H1 (cell line): ENCODE measurements around the gene PRPS1. TPM values are rescaled to one million over a fixed set of nuclear protein-coding genes. Genes with fewer than 3 reads are reported as not detected.

Experiments used
- CTCF ChIA-PET: fragments of 300-600 bp; sonication (Branson Sonifier 250); formaldehyde crosslinking; loops from one replicate; lab custom pipeline; 2021; ENCODE audit not compliant: partially characterized antibody; lab: Charles Lee
- POLR2A ChIA-PET: fragments of 300-600 bp; sonication (Branson Sonifier 250); formaldehyde crosslinking; loops from one replicate; lab custom pipeline; 2021; ENCODE audit warnings: inconsistent platforms; ENCODE audit not compliant: partially characterized antibody; lab: Charles Lee
- DNase-seq, 2 experiments: peaks; one replicate each; pipeline versions ENCODE4 v3.0.0 to v3.0.0-alpha.2; 2010 to 2022; ENCODE audit warnings: low spot score in 2 of 2, low read depth in 1 of 2, mixed read lengths in 1 of 2
- FAIRE-seq: peaks from 2 replicates; lab custom pipeline; 2011; peaks lifted over from hg19 to GRCh38; lab: Jason Lieb, UNC
- H2AFZ ChIP-seq: 2 replicates; pipeline ENCODE4 v1.8.1; 2012; ENCODE audit warnings: low read length, inconsistent platforms
- H2AK5ac ChIP-seq: 2 replicates; pipeline ENCODE4 v1.6.1; 2013; ENCODE audit warnings: low read depth, low read length
- H2BK120ac ChIP-seq: replicated peaks from 2 replicates; pipeline ENCODE3; 2013; ENCODE audit warnings: low read depth, low read length, inconsistent platforms
- H2BK12ac ChIP-seq: 2 replicates; pipeline ENCODE4 v1.6.1; 2013; ENCODE audit warnings: low read depth, low read length
- H2BK15ac ChIP-seq: 2 replicates; pipeline ENCODE4 v1.6.1; 2013; ENCODE audit warnings: low read length
- H2BK20ac ChIP-seq: 2 replicates; pipeline ENCODE4 v1.6.1; 2013; ENCODE audit warnings: low read length
- H2BK5ac ChIP-seq: 2 replicates; pipeline ENCODE4 v1.6.1; 2013; ENCODE audit warnings: low read depth, low read length
- H3K14ac ChIP-seq: 2 replicates; pipeline ENCODE4 v1.6.1; 2013; ENCODE audit warnings: inconsistent platforms; ENCODE audit not compliant: insufficient read length
- H3K18ac ChIP-seq: 2 replicates; pipeline ENCODE4 v1.6.1; 2013; ENCODE audit warnings: low read length; ENCODE audit errors: extremely low read depth
- H3K23ac ChIP-seq: 2 replicates; pipeline ENCODE4 v1.6.1; 2013; ENCODE audit warnings: inconsistent platforms; ENCODE audit not compliant: insufficient read length
- H3K23me2 ChIP-seq: 2 replicates; pipeline ENCODE4 v1.6.1; 2013; ENCODE audit warnings: low read depth, low read length
- H3K27ac ChIP-seq: 2 replicates; pipeline ENCODE4 v1.6.1; 2011; ENCODE audit warnings: low read depth, low read length, inconsistent platforms
- H3K27me3 ChIP-seq, 4 experiments: replicated peaks in 1 of 4; 1 replicate in 1 of 4; 2 replicates in 3 of 4; pipeline versions ENCODE4 v1.6.1 to v1.8.1; 2011 to 2013; ENCODE audit warnings: low read length in 3 of 4, mild to moderate bottlenecking in 3 of 4, inconsistent platforms in 2 of 4, mixed read lengths in 2 of 4, moderate library complexity in 1 of 4; ENCODE audit not compliant: control insufficient read depth in 3 of 4, insufficient read depth in 3 of 4; ENCODE audit errors: extremely low read depth in 1 of 4
- H3K36me3 ChIP-seq, 4 experiments: 2 replicates each; pipeline versions ENCODE4 v1.6.1 to v1.8.1; 2011 to 2013; ENCODE audit warnings: mild to moderate bottlenecking in 4 of 4, low read length in 3 of 4, moderate library complexity in 2 of 4, control low read depth in 1 of 4, inconsistent platforms in 1 of 4; ENCODE audit not compliant: insufficient read depth in 4 of 4, control insufficient read depth in 2 of 4
- H3K4ac ChIP-seq: replicated peaks from 2 replicates; pipeline ENCODE3; 2013; ENCODE audit warnings: low read length, low read depth, mixed read lengths, inconsistent platforms; ENCODE audit not compliant: insufficient read length
- H3K4me1 ChIP-seq, 4 experiments: replicated peaks in 1 of 4; 1 replicate in 1 of 4; 2 replicates in 3 of 4; pipeline versions ENCODE4 v1.6.1 to v1.8.1; 2011 to 2013; ENCODE audit warnings: low read length in 3 of 4, inconsistent platforms in 2 of 4, mixed read lengths in 1 of 4; ENCODE audit not compliant: insufficient read depth in 4 of 4, control insufficient read depth in 3 of 4
- H3K4me2 ChIP-seq, 2 experiments: 2 replicates each; pipeline versions ENCODE4 v1.6.1 to v1.8.1; 2011 to 2013; ENCODE audit warnings: low read depth in 2 of 2, low read length in 2 of 2, control low read depth in 1 of 2, inconsistent platforms in 1 of 2, mild to moderate bottlenecking in 1 of 2; ENCODE audit not compliant: insufficient read depth in 1 of 2
- H3K4me3 ChIP-seq, 4 experiments: fragments of 200-600, 300-600 bp in 1 of 4; sonication (generic), shearing (Covaris generic), sonication (Bioruptor Twin) in 1 of 4; 2 replicates each; pipeline versions ENCODE4 v1.5.1 to v1.8.1; 2011 to 2016; ENCODE audit warnings: low read length in 4 of 4, low read depth in 3 of 4, control low read depth in 2 of 4, inconsistent platforms in 2 of 4, mild to moderate bottlenecking in 2 of 4, mixed read lengths in 1 of 4, moderate library complexity in 1 of 4; ENCODE audit not compliant: insufficient read depth in 2 of 4; ENCODE audit errors: extremely low read depth in 1 of 4
- H3K56ac ChIP-seq: replicated peaks from 2 replicates; pipeline ENCODE3; 2013; ENCODE audit warnings: low read depth, mild to moderate bottlenecking, mixed read lengths, low read length, inconsistent platforms; ENCODE audit not compliant: insufficient read length
- H3K79me1 ChIP-seq: 2 replicates; pipeline ENCODE4 v1.6.1; 2013; ENCODE audit warnings: low read depth, low read length, control low read depth
- H3K79me2 ChIP-seq, 2 experiments: 2 replicates each; pipeline versions ENCODE4 v1.6.1 to v1.8.1; 2012 to 2013; ENCODE audit warnings: low read length in 2 of 2, mild to moderate bottlenecking in 2 of 2, inconsistent platforms in 1 of 2; ENCODE audit not compliant: insufficient read depth in 2 of 2, control insufficient read depth in 1 of 2
- H3K9ac ChIP-seq, 4 experiments: replicated peaks in 1 of 4; 1 replicate in 1 of 4; 2 replicates in 3 of 4; pipeline versions ENCODE4 v1.6.1 to v1.8.1; 2011 to 2013; ENCODE audit warnings: low read depth in 3 of 4, low read length in 3 of 4, control low read depth in 2 of 4, mild to moderate bottlenecking in 2 of 4, moderate library complexity in 2 of 4, inconsistent platforms in 1 of 4; ENCODE audit errors: extremely low read depth in 1 of 4
- H3K9me3 ChIP-seq, 2 experiments: 2 replicates each; pipeline versions ENCODE4 v1.6.1 to v1.8.1; 2012 to 2013; ENCODE audit warnings: mild to moderate bottlenecking in 2 of 2, moderate library complexity in 2 of 2, control low read depth in 1 of 2, inconsistent platforms in 1 of 2, low read depth in 1 of 2, low read length in 1 of 2, mixed read lengths in 1 of 2; ENCODE audit not compliant: insufficient read depth in 2 of 2
- H4K20me1 ChIP-seq, 2 experiments: replicated peaks in 1 of 2; 2 replicates each; pipeline versions ENCODE3 to v1.8.1; 2011 to 2013; ENCODE audit warnings: inconsistent platforms in 2 of 2, low read length in 2 of 2, mild to moderate bottlenecking in 1 of 2; ENCODE audit not compliant: insufficient read depth in 2 of 2, control insufficient read depth in 1 of 2
- H4K5ac ChIP-seq: 2 replicates; pipeline ENCODE4 v1.6.1; 2013; ENCODE audit warnings: low read length, low read depth, mixed read lengths, inconsistent platforms; ENCODE audit not compliant: insufficient read length
- H4K8ac ChIP-seq: 2 replicates; pipeline ENCODE4 v1.8.0; 2013; ENCODE audit warnings: mild to moderate bottlenecking, moderate library complexity, low read length, inconsistent platforms; ENCODE audit not compliant: insufficient read depth; ENCODE audit errors: extremely low read depth
- H4K91ac ChIP-seq: replicated peaks from 2 replicates; pipeline ENCODE3; 2013; ENCODE audit warnings: low read length, mixed read lengths, inconsistent platforms; ENCODE audit not compliant: insufficient read length
- CHD2 ChIP-seq: IDR thresholded peaks from 2 replicates; pipeline ENCODE4 v1.6.1; 2012; ENCODE audit warnings: low read length, improper control_type of control experiment
- CTBP2 ChIP-seq: IDR thresholded peaks from 2 replicates; pipeline ENCODE4 v1.7.0; 2011; ENCODE audit warnings: borderline replicate concordance, mild to moderate bottlenecking, moderate library complexity, mixed read lengths, low read length; ENCODE audit not compliant: insufficient read depth, insufficient read length
- GABPA ChIP-seq: IDR thresholded peaks from 2 replicates; pipeline ENCODE4 v1.6.1; 2011; ENCODE audit warnings: mild to moderate bottlenecking, low read length, moderate library complexity, borderline replicate concordance; ENCODE audit not compliant: insufficient read depth
- KDM5A ChIP-seq: fragments of 200-600 bp; IDR thresholded peaks from 2 replicates; pipeline ENCODE4 v1.7.1; 2012; ENCODE audit warnings: mild to moderate bottlenecking, low read length, inconsistent platforms, mixed read lengths
- NRF1 ChIP-seq: IDR thresholded peaks from 2 replicates; pipeline ENCODE4 v1.6.1; 2011; ENCODE audit warnings: mild to moderate bottlenecking, low read depth, low read length, improper control_type of control experiment
- RNF2 ChIP-seq: fragments of 200-900, 300-1000 bp; sonication (generic); IDR thresholded peaks from 2 replicates; pipeline ENCODE4 v1.7.1; 2016; ENCODE audit warnings: borderline replicate concordance, low read depth, mild to moderate bottlenecking, antibody characterized with exemption, low read length; ENCODE audit not compliant: poor library complexity, severe bottlenecking; ENCODE audit errors: missing control alignments
- SIX5 ChIP-seq: IDR thresholded peaks from 2 replicates; pipeline ENCODE4 v1.6.1; 2011; ENCODE audit warnings: mild to moderate bottlenecking, low read depth, low read length
- TEAD4 ChIP-seq: IDR thresholded peaks from 2 replicates; pipeline ENCODE4 v1.6.1; 2012; ENCODE audit warnings: low read depth, low read length, inconsistent platforms, mixed read lengths
- WGBS, 2 experiments: shearing (Covaris generic) in 1 of 2; methylation state at CpG; one replicate each; pipeline versions ENCODE4 v1.1.6 to v1.1.7; 2013 to 2015; ENCODE audit warnings: low lambda C conversion rate in 2 of 2, mixed read lengths in 2 of 2, inconsistent platforms in 1 of 2, low coverage in 1 of 2, missing lambda C conversion rate in 1 of 2; ENCODE audit not compliant: insufficient replicate concordance in 2 of 2, insufficient coverage in 1 of 2, insufficient read length in 1 of 2; ENCODE audit errors: extremely low coverage in 1 of 2, missing lambda C conversion rate in 1 of 2; 5-methylcytosine and 5-hydroxymethylcytosine counted together
- polyA plus RNA-seq, 7 experiments: library from polyadenylated mRNA; depleted of rRNA in 3 of 7; stranded (reverse) in 5 of 7; unstranded in 2 of 7; fragments of >200 nt in 5 of 7; fragments of 200-250 nt in 2 of 7; gene quantifications; 1 replicate in 5 of 7; 2 replicates in 1 of 7; 4 replicates in 1 of 7; pipeline versions ENCODE4 v1.2.1 to v1.2.3, GENCODE V29; 2011 to 2013; ENCODE audit warnings: missing spikeins in 2 of 7, mixed read lengths in 2 of 7
- total RNA-seq: library from RNA; stranded (reverse); fragmentation: NEBNext Ultra II Directional; extraction: Animal tissue kit (Norgen Biotek cat#: 25700); gene quantifications from 2 replicates; pipeline ENCODE4 v1.2.1, GENCODE V29; 2021
- TF ChIP-seq, protein P1 (sequence below): IDR thresholded peaks from 2 replicates; pipeline ENCODE4 v1.6.1; 2012; ENCODE audit warnings: inconsistent platforms

Gene PRPS1
- total and polyA plus RNA-seq, 2 of the 8 experiments (the other 6 are each of a cell fraction or from before 2014, with no cell fraction given) = 90.1 to 110 TPM

DNA sequence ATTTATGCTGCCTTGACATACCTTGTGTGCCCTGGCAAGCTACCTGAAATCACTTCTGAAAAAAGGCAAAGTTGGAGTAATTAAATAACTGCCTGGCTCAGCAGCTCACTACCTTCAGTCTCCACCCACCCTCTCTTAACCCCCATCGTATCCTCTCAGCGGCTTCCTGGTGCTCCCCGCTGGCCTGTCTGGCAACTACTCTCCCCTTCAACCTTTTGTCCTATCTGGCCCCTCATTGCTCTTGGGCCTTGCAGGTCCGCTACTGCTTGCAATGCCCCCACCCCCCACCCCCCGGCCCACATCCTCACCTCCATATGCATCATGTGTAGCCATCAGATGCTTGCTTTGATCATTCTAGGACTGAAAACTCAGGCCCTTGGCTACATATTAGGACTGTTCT is 34.5 kb downstream of the PRPS1 start:
- Histone ChIP-seq H3K27me3 (no peaks in the 10 kb centered on the region), H3K36me3 (no peaks in the 10 kb centered on the region), H3K56ac (no peak overlapping the region), H2BK12ac (no peak overlapping the region), H2AK5ac (no peak overlapping the region), H3K4me1 (no peaks in the 10 kb centered on the region), H2BK20ac (no peak overlapping the region), H2AFZ (no peak overlapping the region), H3K79me1 (no peaks in the 10 kb centered on the region), H2BK15ac (no peak overlapping the region), H3K9me3 (no peaks in the 10 kb centered on the region), H3K79me2 (no peaks in the 10 kb centered on the region), H3K9ac (no peak overlapping the region), H3K14ac (no peak overlapping the region), H3K23me2 (no peaks in the 10 kb centered on the region), H2BK120ac (no peak overlapping the region), H3K4me3 (no peak overlapping the region), H2BK5ac (no peak overlapping the region), H3K4ac (no peak overlapping the region), H3K18ac (no peak overlapping the region), H3K23ac (no peak overlapping the region), H4K5ac (no peak overlapping the region), H3K27ac (no peak overlapping the region), H4K8ac (no peak overlapping the region), H4K91ac (no peak overlapping the region), H4K20me1 (no peaks in the 10 kb centered on the region), H3K4me2 (no peak overlapping the region)
- ChIA-PET CTCF (interaction anchor here (0.7 to 29.5 kb wide), 8 partner anchors 8 to 390 kb away, joined by 3 to 325 read pairs (median 6); partner anchors contain the start of genes NCBP2L and TSC22D3), POLR2A (no interaction called here)
- FAIRE-seq (no peak), DNase-seq (no peak)
- TF ChIP-seq SIX5 (no peak), TEAD4 (no peak), NRF1 (no peak), CTBP2 (no peak), CHD2 (no peak), GABPA (no peak), RNF2 (no peak), KDM5A (no peak)
- TF ChIP-seq, protein P1, sequence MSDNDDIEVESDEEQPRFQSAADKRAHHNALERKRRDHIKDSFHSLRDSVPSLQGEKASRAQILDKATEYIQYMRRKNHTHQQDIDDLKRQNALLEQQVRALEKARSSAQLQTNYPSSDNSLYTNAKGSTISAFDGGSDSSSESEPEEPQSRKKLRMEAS = no peak
- WGBS, 2 experiments = 80% methylated on average over 1 of the region's 5 CpGs; no CpG with 5 or more reads in 1 of the 2 experiments
